ENCODE data around the gene HACD3. TPM values are rescaled to one million over a fixed set of nuclear protein-coding genes. Genes with fewer than 3 reads are reported as not detected.

The HACD3 gene
- polyA plus RNA-seq, 1 donor (not counting 4 experiments of a cell fraction or from before 2014, with no cell fraction given), result 78.8 TPM

- no peak overlapping the region for H3K9ac ChIP-seq (ENCODE audit: control insufficient read depth, extremely low read depth, insufficient read depth, low read length)
- peaks cover 25% of the 10 kb centered on the region for H3K4me1 ChIP-seq (ENCODE audit: control insufficient read depth, extremely low read depth, insufficient read depth, low read length)
- dilution Hi-C loops (cut with MboI; ENCODE audit: extremely low pct_ligation_motif_present, low sequenced_read_pairs), result no loop called here
- no peaks in the 10 kb centered on the region for H3K36me3 ChIP-seq (ENCODE audit: control insufficient read depth in 2 of 2, extremely low read depth in 1 of 2, insufficient read depth in 2 of 2, low read length in 2 of 2)
- FAIRE-seq (no peak), DNase-seq (ENCODE audit: low read depth, low spot score) (no peak)
- H3K27ac ChIP-seq (ENCODE audit: control insufficient read depth, insufficient read depth, low read length), result no peak overlapping the region
- H3K9me1 ChIP-seq (ENCODE audit: control insufficient read depth, extremely low read depth, insufficient read depth, low read length), result no peaks in the 10 kb centered on the region
- peaks cover 29% of the 10 kb centered on the region for H3K79me2 ChIP-seq (ENCODE audit: control insufficient read depth, insufficient read depth, low read length)
- H3K9me3 ChIP-seq (ENCODE audit: control insufficient read depth, low read depth, low read length), result no peaks in the 10 kb centered on the region
- no peak for TF ChIP-seq EZH2 (IDR thresholded peaks at IDR 0.05; ENCODE audit: low read length)
- TF ChIP-seq, protein P1, sequence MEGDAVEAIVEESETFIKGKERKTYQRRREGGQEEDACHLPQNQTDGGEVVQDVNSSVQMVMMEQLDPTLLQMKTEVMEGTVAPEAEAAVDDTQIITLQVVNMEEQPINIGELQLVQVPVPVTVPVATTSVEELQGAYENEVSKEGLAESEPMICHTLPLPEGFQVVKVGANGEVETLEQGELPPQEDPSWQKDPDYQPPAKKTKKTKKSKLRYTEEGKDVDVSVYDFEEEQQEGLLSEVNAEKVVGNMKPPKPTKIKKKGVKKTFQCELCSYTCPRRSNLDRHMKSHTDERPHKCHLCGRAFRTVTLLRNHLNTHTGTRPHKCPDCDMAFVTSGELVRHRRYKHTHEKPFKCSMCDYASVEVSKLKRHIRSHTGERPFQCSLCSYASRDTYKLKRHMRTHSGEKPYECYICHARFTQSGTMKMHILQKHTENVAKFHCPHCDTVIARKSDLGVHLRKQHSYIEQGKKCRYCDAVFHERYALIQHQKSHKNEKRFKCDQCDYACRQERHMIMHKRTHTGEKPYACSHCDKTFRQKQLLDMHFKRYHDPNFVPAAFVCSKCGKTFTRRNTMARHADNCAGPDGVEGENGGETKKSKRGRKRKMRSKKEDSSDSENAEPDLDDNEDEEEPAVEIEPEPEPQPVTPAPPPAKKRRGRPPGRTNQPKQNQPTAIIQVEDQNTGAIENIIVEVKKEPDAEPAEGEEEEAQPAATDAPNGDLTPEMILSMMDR (optimal IDR thresholded peaks at IDR 0.05 in 1 of 3, IDR thresholded peaks at IDR 0.05 in 1 of 3, conservative IDR thresholded peaks at IDR 0.05 in 1 of 3; ENCODE audit: extremely low read depth in 1 of 3, insufficient read depth in 2 of 3, low read length in 3 of 3), result no peak
- no peak overlapping the region for H2AFZ ChIP-seq (ENCODE audit: control insufficient read depth, low read length)
- H3K4me2 ChIP-seq (ENCODE audit: control insufficient read depth, extremely low read depth, insufficient read depth, low read depth, low read length), result no peak overlapping the region
- no peaks in the 10 kb centered on the region for H3K27me3 ChIP-seq (ENCODE audit: control insufficient read depth, extremely low read depth, insufficient read depth, low read length)
- no peaks in the 10 kb centered on the region for H4K20me1 ChIP-seq (ENCODE audit: control insufficient read depth, extremely low read depth, insufficient read depth, low read length)
- H3K4me3 ChIP-seq (ENCODE audit: control insufficient read depth in 2 of 3, extremely low read depth in 1 of 3, insufficient read depth in 2 of 3, low read depth in 1 of 3, low read length in 3 of 3), result no peak overlapping the region
These were observed 1.7 kb upstream of the HACD3 start for GRCh38 chr15:65528461-65529060.

GRCh38 chr15:65529762-65530317, 423 bp upstream of the HACD3 start:
- TF ChIP-seq EZH2 (IDR thresholded peaks at IDR 0.05; ENCODE audit: low read length), result no peak
- TF ChIP-seq, protein P1 (optimal IDR thresholded peaks at IDR 0.05 in 1 of 3, IDR thresholded peaks at IDR 0.05 in 1 of 3, conservative IDR thresholded peaks at IDR 0.05 in 1 of 3; ENCODE audit: extremely low read depth in 1 of 3, insufficient read depth in 2 of 3, low read length in 3 of 3), result no peak
- FAIRE-seq (no peak), DNase-seq (ENCODE audit: low read depth, low spot score) (no peak)
- Histone ChIP-seq H4K20me1 (ENCODE audit: control insufficient read depth, extremely low read depth, insufficient read depth, low read length) (peaks cover 3% of the 10 kb centered on the region), H3K9me3 (ENCODE audit: control insufficient read depth, low read depth, low read length) (no peaks in the 10 kb centered on the region), H3K27ac (ENCODE audit: control insufficient read depth, insufficient read depth, low read length) (peak overlapping the region; percentile 45), H3K4me1 (ENCODE audit: control insufficient read depth, extremely low read depth, insufficient read depth, low read length) (peaks cover 35% of the 10 kb centered on the region), H3K9me1 (ENCODE audit: control insufficient read depth, extremely low read depth, insufficient read depth, low read length) (peaks cover 2% of the 10 kb centered on the region), H3K27me3 (ENCODE audit: control insufficient read depth, extremely low read depth, insufficient read depth, low read length) (no peaks in the 10 kb centered on the region), H3K4me2 (ENCODE audit: control insufficient read depth, extremely low read depth, insufficient read depth, low read depth, low read length) (peak overlapping the region; percentile 95), H3K9ac (ENCODE audit: control insufficient read depth, extremely low read depth, insufficient read depth, low read length) (peak overlapping the region; percentile 92), H3K79me2 (ENCODE audit: control insufficient read depth, insufficient read depth, low read length) (peaks cover 40% of the 10 kb centered on the region), H2AFZ (ENCODE audit: control insufficient read depth, low read length) (peak overlapping the region; percentile 98), H3K36me3 (ENCODE audit: control insufficient read depth in 2 of 2, extremely low read depth in 1 of 2, insufficient read depth in 2 of 2, low read length in 2 of 2) (no peaks in the 10 kb centered on the region), H3K4me3 (ENCODE audit: control insufficient read depth in 2 of 3, extremely low read depth in 1 of 3, insufficient read depth in 2 of 3, low read depth in 1 of 3, low read length in 3 of 3) (peak overlapping the region; percentile 86 to 92 (median 86))
- dilution Hi-C loops (cut with MboI; ENCODE audit: extremely low pct_ligation_motif_present, low sequenced_read_pairs), result no loop called here

All from keratinocyte (primary cell).